Central memory CD4-positive, alpha-beta T cell (primary cell): Measurements from ENCODE around the gene CPPED1.
"Not testable (repeated sequence)": the region's sequence is repeated elsewhere in the genome, so short reads cannot be mapped to it uniquely, and the experiment has no call there.

Experiments used
- DNase-seq: peaks from one replicate; pipeline ENCODE4 v3.0.0; 2022

Gene CPPED1

DNA sequence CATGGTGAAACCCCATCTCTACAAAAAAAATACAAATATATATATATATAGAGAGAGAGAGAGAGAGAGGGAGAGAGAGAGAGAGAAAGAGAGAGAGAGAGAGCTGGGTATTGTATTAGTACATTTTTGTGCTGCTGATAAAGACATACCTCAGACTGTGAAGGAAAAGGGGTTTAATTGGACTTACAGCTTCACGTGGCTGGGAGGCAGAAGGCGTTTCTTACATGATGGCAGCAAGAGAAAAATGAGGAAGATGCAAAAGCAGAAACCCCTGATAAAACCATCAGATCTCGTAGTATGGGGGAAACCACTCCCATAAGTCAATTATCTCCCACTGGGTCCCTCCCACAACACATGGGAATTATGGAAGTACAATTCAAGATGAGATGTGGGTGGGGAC is 37.5 kb downstream of the CPPED1 start:
- not testable (repeated sequence) for DNase-seq

DNA sequence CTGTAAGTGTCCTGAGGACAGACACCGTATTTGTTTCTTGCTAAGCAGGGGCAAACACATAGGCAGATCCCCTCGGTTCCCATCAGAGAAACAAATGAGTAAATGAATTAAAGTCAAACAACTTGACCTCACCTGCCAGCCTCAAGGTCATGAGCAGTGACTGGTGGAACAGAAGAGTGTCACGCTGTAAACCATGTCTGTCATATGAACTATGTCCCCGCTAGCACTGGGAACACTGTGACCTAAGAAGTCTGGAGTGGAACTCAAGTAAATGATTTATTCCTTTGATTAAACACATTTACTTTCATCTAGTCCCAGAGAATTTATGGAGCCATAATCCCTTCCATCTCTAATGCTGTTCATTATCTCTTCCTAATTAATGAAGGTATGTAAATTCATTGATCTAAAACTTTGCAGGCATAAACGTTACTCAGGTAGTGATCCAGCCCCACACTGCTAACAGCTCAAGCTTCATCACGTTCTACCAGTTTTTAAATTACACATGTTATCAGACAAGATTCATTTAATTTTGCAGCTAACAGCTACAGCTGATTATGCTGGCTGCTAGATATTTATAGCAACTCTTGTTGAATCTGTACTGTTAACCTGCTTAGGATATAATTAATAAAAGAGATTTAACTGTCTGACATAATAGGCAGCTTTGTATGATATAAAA is 38.7 kb downstream of the CPPED1 start:
- DNase-seq = no peak

DNA sequence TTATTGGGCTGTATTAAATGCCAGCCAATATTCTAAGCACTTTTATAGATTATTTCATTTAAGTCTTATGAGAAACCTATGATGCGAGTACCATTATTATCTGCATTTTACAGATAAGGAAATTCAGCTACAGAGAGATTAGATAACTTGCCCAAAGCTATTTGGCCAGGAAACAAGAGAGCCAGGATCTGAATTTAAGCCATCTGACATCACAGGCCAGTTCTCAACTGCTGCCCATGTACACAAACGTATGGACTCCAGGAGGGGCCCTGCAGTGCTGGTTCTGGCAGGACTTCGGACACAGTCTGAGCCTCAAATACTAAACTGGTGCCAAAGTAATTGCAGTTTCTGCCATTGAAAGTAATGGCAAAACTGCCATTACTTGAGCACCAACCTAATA is 40.2 kb downstream of the CPPED1 start:
- DNase-seq = no peak

DNA sequence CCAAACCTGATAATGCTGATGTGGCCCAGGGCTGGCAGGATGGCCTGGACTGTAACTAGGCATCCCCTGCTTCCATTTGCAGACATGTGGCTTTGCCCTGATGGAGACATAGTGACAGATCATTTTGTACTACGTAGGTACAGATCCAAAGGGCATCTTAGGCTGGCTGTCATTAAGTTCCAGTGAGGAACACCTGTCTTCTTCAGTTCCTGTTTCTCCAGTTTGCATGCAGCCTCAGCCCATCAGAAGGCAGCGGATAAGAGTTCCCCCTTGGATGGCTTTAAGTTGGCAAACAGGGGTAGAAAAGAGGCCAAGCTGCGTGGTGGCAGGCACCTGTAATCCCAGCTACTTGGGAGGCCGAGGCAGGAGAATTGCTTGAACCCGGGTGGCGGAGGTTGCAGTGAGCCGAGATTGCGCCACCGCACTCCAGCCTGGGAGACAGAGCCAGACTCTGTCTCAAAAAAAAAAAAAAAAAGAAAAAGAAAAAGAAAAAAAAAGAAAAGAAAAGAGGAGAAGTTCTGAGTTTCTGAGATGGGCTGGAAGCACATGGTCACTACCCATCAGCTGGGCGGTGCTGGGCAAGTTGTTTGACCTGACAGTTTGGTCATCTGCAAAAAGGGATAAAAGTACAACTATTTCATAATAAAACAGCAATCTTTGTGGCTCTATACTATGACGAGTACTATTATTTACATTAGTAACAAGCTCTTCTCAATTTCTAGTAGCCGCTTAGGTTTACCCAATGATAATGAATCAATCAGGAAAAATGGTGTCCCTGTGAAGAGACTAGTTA is 42.7 kb downstream of the CPPED1 start:
- no peak for DNase-seq

DNA sequence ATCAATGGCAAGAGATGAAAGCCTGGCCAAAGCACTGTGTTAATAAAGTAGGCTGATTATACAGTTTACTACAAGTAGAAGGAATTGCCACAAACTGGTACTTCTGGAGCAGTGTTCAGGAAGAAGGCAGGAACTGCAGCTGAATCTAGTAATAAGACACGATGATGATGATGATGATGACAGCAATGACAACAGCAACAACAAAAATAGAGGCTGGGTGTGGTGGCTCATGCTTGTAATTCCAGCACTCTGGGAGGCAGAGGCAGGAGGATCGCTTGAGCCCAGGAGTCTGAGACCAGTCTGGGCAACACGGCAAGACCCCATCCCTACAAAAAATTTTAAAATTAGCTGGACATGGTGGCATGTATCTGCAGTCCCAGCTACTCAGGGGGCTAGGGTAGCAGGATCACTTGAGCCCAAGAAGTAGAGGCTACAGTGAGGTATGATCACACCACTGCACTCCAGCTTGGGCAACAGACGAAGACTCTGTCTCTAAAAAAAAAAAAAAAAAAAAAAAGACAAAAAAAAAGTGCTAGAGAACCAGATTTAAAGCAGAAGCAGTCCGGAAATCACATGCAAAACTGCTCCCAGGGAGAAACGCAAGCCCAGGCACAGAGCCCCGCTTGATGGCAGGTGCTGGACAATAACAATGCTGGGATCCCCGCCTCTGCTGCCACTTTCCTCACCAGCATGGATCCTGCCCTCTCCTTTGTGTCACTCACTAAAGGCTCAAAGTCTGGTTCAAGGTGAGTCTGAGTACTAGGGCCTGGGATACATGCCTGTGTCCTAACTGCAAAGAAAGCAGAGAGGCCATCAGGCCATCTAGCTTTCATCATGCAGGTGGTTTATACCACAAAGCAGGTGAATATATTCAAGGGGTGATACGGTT is 44.8 kb downstream of the CPPED1 start:
- DNase-seq = no peak

DNA sequence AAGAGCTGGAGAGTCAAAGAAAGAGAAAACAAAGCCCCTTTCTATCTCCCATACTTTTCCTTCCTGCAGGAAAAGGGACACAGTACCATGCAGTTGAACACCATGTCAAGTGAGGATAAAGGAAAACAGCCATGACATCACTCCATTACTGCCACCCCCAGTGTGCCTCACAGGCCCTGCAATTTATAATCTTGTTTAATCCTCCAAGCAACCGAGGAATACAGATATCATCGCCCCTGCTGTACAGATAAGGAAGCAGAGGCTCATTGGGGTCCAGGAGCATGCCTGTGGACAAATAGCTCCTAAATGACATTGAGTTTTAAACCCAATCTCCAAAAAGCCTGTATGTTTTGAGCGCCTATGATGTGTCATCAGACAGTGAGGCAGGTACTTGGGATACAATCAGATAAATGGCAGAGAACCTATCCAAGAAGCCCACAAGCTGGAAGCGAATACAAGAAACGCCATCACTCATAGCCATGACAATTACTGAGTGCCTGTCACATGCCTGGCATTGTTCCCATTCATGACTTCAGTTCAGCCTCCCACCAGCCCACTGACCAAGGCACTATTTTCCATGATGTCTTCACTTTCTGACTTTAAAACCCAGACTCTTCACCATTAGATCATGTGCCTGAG is 45.5 kb downstream of the CPPED1 start:
- DNase-seq = no peak

DNA sequence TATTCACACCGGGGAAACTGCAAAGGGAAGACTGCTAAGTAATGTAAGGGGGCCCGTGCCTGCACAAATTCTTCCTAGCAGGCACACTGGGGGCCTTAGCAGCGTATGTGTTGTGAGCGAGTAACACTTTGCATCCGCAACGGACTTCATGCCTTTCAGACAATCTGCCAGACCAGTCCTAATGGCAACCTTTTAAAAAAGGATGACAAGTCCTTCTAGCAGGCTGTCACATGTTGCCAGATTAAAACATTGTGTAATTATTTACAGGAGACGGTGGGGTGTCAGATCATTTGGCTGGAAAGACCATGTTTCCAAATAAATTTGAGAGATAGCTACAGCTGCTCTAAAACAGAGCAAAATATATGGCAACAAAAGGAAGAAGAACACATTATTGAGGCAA is 46.1 kb downstream of the CPPED1 start:
- no peak for DNase-seq

DNA sequence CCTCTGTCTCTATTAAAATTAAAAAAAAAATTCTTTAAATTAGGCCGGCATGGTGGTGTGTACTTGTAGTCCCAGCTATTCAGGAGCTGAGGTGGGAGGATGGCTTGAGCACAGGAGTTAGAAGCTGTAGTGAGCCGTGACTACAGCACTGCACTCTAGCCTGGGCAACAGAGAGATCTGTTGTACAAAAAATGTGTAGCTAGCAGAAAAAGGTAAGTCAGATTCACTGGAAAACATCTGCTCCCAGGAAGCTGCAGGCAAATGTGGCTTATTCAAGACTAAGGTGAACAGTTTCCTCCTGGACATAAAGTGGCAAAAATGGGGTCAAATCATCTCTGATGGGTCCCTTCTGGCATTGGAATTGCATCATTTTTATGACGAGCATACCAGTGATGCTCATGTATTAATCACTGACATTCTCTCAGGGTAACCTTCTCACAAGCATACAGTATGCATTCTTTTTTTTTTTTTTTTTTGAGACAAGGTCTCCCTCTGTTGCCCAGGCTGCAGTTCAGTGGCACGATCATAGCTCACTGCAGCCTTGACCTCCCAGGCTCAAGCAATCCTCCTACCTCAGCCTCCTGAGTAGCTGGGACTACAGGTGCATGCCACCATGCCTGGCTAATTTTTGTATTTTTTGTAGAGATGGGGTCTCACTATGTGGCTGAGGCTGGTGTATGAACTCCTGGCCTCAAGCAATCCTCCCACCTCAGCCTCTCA is 48.7 kb downstream of the CPPED1 start:
- DNase-seq = no peak

DNA sequence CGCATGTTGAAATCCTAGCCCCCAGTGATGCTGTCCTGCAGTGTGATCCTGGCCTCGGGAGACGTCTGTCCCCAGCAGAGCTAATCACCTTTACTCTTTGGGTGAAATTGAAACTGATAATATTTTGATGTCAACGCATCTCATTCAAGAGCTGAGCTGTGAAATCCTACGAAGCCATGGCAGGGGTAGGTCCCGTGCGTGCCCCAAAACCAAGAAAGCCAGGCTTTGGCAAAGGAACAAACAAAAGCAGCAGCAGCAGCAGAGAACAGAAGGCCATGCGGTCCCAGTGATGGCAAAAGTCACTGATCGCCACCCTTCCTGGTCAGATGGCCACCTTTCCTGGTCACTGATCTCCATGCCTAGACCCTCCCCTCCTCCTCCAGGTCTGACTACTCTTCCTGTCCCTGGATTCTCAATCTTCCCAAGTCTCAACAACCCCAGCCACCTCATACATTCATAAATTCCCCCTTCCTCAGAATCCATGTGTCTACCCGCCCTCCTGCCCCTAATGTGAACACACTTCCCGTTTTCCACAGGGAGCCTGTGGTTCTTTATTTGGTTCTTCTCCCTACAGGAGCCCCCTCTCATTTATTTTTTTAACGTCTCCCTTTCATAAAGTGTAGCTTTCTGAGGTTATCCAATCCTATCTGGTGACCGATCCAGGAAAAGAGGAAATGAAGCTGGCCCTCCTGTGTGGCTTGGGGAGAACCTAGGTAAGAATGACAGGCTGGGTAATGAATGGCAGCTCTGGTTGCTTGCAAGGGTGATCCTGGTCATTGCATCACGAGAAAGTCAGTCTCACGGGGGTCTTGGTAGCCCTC is 50.3 kb downstream of the CPPED1 start:
- no peak for DNase-seq

DNA sequence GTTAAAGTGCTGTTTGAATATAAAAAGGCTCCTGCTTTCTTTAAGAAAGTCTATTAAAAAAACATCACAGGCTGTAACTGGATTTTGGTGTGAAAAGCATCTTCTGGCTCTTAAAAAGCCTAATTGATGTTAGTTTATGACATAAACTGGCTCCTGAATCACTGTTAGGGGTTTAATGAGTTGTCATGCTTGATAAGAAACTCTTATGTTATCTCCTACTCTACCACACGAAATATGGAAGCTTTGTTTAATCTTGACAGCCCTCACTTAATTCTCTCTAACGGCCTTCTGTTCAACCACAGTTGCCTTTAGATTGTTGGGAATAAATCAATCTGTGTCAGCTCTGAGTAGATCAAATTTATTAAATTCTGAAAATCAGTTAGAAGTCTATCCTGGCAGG is 51.5 kb downstream of the CPPED1 start:
- no peak for DNase-seq

DNA sequence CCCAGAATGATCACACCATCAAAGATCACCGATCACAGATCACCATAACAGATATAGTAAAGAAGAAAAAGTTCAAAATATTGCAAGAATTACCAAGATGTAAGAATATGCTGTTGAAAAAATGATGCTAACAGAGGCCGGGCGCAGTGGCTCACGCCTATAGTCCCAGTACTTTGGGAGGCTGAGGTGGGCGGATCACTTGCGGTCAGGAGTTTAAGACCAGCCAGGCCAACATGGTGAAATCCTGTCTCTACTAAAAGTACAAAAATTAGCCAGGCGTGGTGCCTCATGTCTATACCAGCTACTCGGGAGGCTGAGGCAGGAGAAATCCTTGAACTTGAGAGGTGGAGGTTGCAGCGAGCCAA is 53.2 kb downstream of the CPPED1 start:
- DNase-seq = no peak

DNA sequence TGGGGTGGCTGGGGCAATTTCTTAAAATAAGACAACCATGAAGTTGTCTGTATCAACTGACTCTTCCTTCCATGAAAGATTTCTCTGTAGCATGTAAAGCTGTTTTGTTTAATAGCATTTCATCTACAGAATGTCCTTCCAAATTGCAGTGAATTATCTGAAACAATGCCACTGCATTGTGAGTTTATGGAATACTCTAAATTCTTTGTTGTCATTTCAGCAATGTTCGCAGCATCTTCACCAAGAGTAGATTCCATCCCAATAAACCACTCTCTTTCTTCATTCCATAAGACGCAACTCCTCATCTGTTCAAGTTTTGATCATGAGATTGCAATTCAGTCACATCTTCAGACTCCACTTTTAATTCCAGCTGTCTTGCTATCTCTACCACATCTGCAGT is 54.6 kb downstream of the CPPED1 start:
- DNase-seq = no peak

DNA sequence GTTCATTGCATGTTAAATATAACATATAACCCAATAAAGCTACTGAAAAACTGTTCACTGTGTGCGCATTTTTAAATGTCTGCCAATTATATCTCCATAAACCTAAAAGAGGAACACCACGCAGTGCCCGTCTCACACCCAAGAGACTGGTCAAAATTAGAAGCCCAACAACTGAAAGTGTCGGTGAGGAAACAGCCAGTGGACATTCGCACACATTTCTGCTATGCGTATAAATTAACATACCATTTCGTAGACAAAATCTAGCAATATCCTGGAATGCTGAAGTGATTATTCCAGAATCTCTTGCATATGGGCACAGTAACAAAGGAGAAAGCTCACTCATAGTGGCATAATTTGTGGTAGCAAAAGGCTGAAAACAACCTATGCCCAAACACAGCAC is 55.9 kb downstream of the CPPED1 start:
- no peak for DNase-seq

DNA sequence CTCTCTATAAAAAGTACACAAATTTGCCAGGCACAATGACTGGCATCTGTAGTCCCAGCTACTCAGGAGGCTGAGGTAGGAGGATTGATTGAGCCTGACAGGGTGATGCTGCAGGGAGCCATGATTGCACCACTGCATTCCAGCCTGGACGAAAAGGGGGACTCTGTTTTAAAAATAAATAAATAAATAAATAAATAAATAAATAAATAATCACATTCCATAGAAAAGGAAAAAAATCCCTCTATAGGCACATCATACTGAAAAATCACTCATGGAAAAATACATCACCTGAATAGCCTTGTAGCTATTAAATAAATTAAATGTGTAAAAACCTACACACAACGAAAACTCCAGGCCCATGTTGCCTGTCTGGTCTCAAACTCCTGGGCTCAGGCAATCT is 56.4 kb downstream of the CPPED1 start:
- DNase-seq = no peak

DNA sequence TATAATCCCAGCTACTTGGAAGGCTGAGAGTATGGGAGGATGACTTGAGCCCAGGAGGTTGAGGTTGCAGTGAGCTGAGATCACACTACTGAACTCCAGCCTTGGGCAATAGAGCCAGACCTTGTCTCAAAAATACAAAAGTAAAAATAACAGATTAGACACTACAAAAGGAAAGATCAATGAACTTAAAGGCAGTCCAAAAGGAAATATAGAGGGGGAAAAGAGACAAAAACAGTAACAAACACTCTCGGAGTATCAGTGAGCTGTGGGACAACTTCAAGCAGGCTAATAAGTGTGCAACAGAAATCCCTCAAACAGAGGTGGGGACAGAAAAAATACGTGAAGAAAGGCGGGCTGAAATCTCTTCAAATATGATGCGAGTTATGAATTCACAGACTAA is 58.8 kb downstream of the CPPED1 start:
- DNase-seq = no peak

DNA sequence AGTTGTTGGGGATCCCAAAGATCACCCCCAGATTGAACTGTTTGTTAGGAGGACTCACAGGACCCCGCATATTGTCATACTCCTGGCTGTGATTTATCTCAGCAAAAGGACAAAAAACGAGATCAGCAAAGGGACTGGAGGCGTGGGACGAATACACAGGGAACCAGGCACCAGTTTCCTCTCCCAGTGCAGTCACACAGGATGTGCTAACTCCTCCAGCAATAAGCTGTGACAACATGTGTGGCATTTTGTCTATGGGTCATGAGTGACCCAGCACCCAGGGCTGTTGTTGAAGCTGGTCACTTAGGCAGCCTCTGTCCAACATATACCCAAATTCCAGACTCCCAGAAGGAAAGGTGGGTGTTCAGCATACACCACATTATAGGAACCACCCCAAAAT is 60.9 kb downstream of the CPPED1 start:
- DNase-seq = no peak

DNA sequence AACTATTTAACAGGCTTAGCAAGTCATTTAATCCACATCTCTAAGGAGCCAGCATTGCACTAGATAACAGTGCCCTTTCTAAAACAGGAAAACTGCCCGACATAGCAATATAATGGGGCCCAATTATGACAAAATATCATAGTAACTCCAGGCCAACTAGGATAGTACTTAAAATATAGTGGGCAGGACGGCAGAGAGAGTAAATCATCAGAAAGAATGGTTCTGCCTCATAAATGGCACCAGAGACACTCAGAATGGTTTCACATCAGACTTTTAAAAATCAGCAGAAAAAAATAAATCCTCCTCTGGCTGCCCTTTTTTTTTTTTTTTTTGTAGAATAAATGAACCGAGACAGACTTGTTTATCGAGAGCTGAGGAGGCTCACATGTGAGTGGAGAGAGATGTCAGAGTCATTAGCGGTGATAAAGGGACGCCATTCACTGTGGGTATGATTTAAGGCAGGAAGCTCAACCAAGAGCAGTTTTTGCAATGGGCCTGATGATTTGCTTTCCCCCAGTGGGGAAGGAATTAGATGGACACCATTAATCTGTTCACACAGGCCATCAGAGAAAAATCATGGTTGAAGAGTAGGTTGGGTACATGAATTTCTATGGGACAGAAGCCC is 62.6 kb downstream of the CPPED1 start:
- DNase-seq = no peak

DNA sequence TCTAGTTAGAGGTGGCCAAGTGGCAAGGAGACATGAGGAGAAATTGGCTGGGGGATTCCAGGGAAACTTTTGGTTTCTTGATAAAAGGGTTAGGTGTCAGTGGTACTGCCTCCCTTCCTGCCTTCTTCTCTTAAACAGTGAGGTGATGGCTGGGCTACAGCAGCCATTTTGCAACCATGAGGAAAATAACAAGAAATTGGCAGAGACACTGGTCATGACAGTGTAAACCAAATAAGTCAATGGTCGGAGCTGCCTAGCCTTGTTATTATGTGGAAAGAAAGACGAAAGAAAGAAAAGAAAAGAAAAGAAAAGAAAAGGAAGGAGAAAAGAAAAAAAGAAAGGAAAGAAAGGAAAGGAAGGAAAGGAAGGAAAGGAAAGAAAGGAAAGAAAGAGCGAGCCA is 63.9 kb downstream of the CPPED1 start:
- no peak for DNase-seq

DNA sequence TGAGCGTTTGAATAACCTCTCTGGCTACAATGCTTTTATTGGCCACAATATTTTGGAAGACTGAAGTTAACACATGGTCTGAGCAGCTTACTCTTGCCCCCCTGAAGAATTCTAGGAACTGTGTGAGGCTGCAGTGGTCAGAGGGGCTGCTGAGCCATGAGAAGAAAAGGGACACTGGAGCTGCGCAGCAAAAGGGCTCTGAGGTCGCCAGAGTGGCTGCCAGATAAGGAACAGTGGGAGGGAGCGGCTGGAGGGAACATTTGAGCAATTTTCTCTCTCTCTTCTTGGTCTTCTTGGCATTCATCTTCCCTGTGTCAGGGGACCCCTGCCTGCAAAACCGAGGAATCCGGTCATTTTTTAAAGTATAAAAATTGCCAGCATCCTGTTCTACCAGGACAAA is 66.1 kb downstream of the CPPED1 start:
- DNase-seq = no peak

DNA sequence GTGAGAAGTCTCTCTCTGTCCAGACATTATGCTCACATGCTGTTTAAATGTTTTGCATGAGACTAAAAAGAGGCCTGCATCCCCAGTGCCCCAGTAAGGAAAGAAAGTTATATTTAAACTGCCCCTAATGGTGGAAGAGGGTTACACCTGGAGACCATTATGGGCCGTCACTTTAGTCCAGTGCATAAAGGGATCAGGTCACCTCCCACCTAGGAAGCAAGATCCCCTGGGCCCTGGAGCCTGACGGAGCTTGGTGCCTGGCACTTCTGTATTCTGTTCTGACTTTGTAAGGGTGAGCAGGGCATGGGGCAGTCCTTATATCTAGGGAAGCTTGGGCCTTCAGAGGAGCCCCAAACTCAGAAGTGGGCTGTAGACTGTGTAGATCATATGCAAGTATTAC is 67.9 kb downstream of the CPPED1 start:
- DNase-seq = no peak

DNA sequence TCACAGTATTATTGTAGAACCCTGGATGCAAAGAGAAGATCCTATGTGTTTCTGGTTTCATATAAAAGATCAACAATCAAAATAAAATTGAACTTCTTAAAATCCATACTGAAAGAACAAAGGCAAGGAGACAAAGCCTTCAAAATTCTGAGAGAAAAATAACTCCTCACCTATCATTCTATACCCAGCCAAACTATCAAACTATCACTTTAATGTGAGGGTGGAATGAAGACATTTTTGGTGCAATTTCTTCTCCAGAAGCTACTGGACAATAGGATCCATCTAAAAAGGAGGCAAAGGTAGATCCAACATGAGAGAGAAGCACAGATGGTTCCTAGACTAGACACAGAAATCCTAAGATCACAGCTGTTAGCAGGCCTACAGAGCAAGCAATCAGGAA is 71.1 kb downstream of the CPPED1 start:
- no peak for DNase-seq
